HEK293 (cell line): ENCODE results near the gene WAS.

Experiments used
- HOXA7 ChIP-seq: sonication (generic); formaldehyde crosslinking; IDR thresholded peaks from 2 replicates; pipeline ENCODE4 v1.8.1; 2022; ENCODE audit warnings: missing genetic modification reagents, borderline replicate concordance
- IKZF3 ChIP-seq: fragments of 450-650 bp; IDR thresholded peaks from 2 replicates; pipeline ENCODE4 v1.5.0; 2018; ENCODE audit warnings: missing biosample characterization, mild to moderate bottlenecking, missing genetic modification characterization, moderate library complexity
- OSR2 ChIP-seq: fragments of 450-650 bp; formaldehyde crosslinking; IDR thresholded peaks from 2 replicates; pipeline ENCODE4 v1.5.1; 2016; ENCODE audit warnings: missing biosample characterization, missing genetic modification characterization
- PRDM1 ChIP-seq: fragments of 450-650 bp; formaldehyde crosslinking; IDR thresholded peaks from 2 replicates; pipeline ENCODE4; 2016; ENCODE audit warnings: missing biosample characterization, missing genetic modification characterization
- TCF7L2 ChIP-seq: IDR thresholded peaks from 2 replicates; pipeline ENCODE4 v1.6.1; 2011; ENCODE audit warnings: low read depth, mild to moderate bottlenecking, inconsistent platforms, low read length, moderate library complexity, borderline replicate concordance
- YY1 ChIP-seq: fragments of 450-650 bp; formaldehyde crosslinking; IDR thresholded peaks from 2 replicates; pipeline ENCODE4 v1.5.1; 2018; ENCODE audit warnings: missing biosample characterization, missing genetic modification characterization
- ZEB2 ChIP-seq: fragments of 450-650 bp; formaldehyde crosslinking; IDR thresholded peaks from 2 replicates; pipeline ENCODE4 v1.5.1; 2016; ENCODE audit warnings: missing biosample characterization, missing genetic modification characterization
- ZFP37 ChIP-seq: fragments of 450-650 bp; formaldehyde crosslinking; IDR thresholded peaks from 2 replicates; pipeline ENCODE4 v1.5.1; 2016; ENCODE audit warnings: missing biosample characterization, missing genetic modification characterization
- ZNF140 ChIP-seq: fragments of 450-650 bp; formaldehyde crosslinking; IDR thresholded peaks from 2 replicates; pipeline ENCODE4 v1.5.1; 2016; ENCODE audit warnings: missing biosample characterization, missing genetic modification characterization
- ZNF155 ChIP-seq: fragments of 450-650 bp; formaldehyde crosslinking; IDR thresholded peaks from 2 replicates; pipeline ENCODE4 v1.5.1; 2016; ENCODE audit warnings: missing biosample characterization, missing genetic modification characterization
- ZNF16 ChIP-seq: fragments of 450-650 bp; formaldehyde crosslinking; IDR thresholded peaks from 2 replicates; pipeline ENCODE4 v1.5.1; 2016; ENCODE audit warnings: low read depth, missing biosample characterization, missing genetic modification characterization
- ZNF23 ChIP-seq: fragments of 450-650 bp; formaldehyde crosslinking; IDR thresholded peaks from 2 replicates; pipeline ENCODE4 v1.5.1; 2016; ENCODE audit warnings: missing biosample characterization, missing genetic modification characterization, borderline replicate concordance
- ZNF248 ChIP-seq: fragments of 450-650 bp; formaldehyde crosslinking; IDR thresholded peaks from 2 replicates; pipeline ENCODE4 v1.5.1; 2017; ENCODE audit warnings: missing biosample characterization, missing genetic modification characterization
- ZNF324 ChIP-seq: fragments of 450-650 bp; formaldehyde crosslinking; IDR thresholded peaks from 2 replicates; pipeline ENCODE4 v1.5.1; 2016; ENCODE audit warnings: missing biosample characterization, missing genetic modification characterization
- ZNF404 ChIP-seq: fragments of 450-650 bp; formaldehyde crosslinking; IDR thresholded peaks from 2 replicates; pipeline ENCODE4 v1.5.1; 2017; ENCODE audit warnings: missing biosample characterization, missing genetic modification characterization
- ZNF416 ChIP-seq: fragments of 450-650 bp; formaldehyde crosslinking; IDR thresholded peaks from 2 replicates; pipeline ENCODE4 v1.5.1; 2016; ENCODE audit warnings: missing biosample characterization, missing genetic modification characterization
- ZNF48 ChIP-seq: fragments of 450-650 bp; formaldehyde crosslinking; IDR thresholded peaks from 2 replicates; pipeline ENCODE4 v1.5.1; 2016; ENCODE audit warnings: missing biosample characterization, missing genetic modification characterization
- ZNF501 ChIP-seq: fragments of 450-650 bp; formaldehyde crosslinking; IDR thresholded peaks from 2 replicates; pipeline ENCODE4 v1.5.1; 2016; ENCODE audit warnings: missing biosample characterization, missing genetic modification characterization
- ZNF521 ChIP-seq: fragments of 450-650 bp; formaldehyde crosslinking; IDR thresholded peaks from 2 replicates; pipeline ENCODE4 v1.5.1; 2017; ENCODE audit warnings: missing biosample characterization, mild to moderate bottlenecking, missing genetic modification characterization
- ZNF548 ChIP-seq: fragments of 450-650 bp; formaldehyde crosslinking; IDR thresholded peaks from 2 replicates; pipeline ENCODE4 v1.5.1; 2016; ENCODE audit warnings: missing biosample characterization, missing genetic modification characterization
- ZNF654 ChIP-seq: fragments of 450-650 bp; formaldehyde crosslinking; IDR thresholded peaks from 2 replicates; pipeline ENCODE4 v1.5.1; 2016; ENCODE audit warnings: low read depth, missing biosample characterization, missing genetic modification characterization
- ZNF658 ChIP-seq: fragments of 450-650 bp; formaldehyde crosslinking; IDR thresholded peaks from 2 replicates; pipeline ENCODE4; 2016; ENCODE audit warnings: missing biosample characterization, missing genetic modification characterization
- ZNF664 ChIP-seq: fragments of 450-650 bp; formaldehyde crosslinking; IDR thresholded peaks from 2 replicates; pipeline ENCODE4 v1.5.1; 2016; ENCODE audit warnings: missing biosample characterization, missing genetic modification characterization
- ZNF670 ChIP-seq: fragments of 450-650 bp; formaldehyde crosslinking; IDR thresholded peaks from 2 replicates; pipeline ENCODE4 v1.5.1; 2016; ENCODE audit warnings: missing biosample characterization, missing genetic modification characterization, low read depth
- ZNF776 ChIP-seq: fragments of 450-650 bp; formaldehyde crosslinking; IDR thresholded peaks from 2 replicates; pipeline ENCODE4 v1.5.0; 2017; ENCODE audit warnings: missing biosample characterization, missing genetic modification characterization, borderline replicate concordance
- TF ChIP-seq, protein P1 (sequence below): fragments of 450-650 bp; formaldehyde crosslinking; IDR thresholded peaks from 2 replicates; pipeline ENCODE4 v1.5.1; 2016; ENCODE audit warnings: missing biosample characterization, missing genetic modification characterization, borderline replicate concordance
- TF ChIP-seq, protein P2 (sequence below): fragments of 450-650 bp; formaldehyde crosslinking; IDR thresholded peaks from 2 replicates; pipeline ENCODE4 v1.5.1; 2016; ENCODE audit warnings: missing biosample characterization, missing genetic modification characterization, low read depth
- TF ChIP-seq, protein P3 (sequence below): fragments of 450-650 bp; formaldehyde crosslinking; IDR thresholded peaks from 2 replicates; pipeline ENCODE4 v1.5.1; 2016; ENCODE audit warnings: missing biosample characterization, missing genetic modification characterization
- TF ChIP-seq, protein P4 (sequence below): fragments of 450-650 bp; formaldehyde crosslinking; optimal IDR thresholded peaks from 2 replicates; pipeline ENCODE3; 2016; ENCODE audit warnings: missing biosample characterization, mild to moderate bottlenecking, missing genetic modification characterization
- TF ChIP-seq, protein P5 (sequence below): fragments of 450-650 bp; IDR thresholded peaks from 2 replicates; pipeline ENCODE4 v1.5.1; 2018; ENCODE audit warnings: missing biosample characterization, missing genetic modification characterization
- TF ChIP-seq, protein P6 (sequence below): fragments of 450-650 bp; formaldehyde crosslinking; IDR thresholded peaks from 2 replicates; pipeline ENCODE4 v1.5.1; 2017; ENCODE audit warnings: missing biosample characterization, missing genetic modification characterization

Gene WAS

DNA sequence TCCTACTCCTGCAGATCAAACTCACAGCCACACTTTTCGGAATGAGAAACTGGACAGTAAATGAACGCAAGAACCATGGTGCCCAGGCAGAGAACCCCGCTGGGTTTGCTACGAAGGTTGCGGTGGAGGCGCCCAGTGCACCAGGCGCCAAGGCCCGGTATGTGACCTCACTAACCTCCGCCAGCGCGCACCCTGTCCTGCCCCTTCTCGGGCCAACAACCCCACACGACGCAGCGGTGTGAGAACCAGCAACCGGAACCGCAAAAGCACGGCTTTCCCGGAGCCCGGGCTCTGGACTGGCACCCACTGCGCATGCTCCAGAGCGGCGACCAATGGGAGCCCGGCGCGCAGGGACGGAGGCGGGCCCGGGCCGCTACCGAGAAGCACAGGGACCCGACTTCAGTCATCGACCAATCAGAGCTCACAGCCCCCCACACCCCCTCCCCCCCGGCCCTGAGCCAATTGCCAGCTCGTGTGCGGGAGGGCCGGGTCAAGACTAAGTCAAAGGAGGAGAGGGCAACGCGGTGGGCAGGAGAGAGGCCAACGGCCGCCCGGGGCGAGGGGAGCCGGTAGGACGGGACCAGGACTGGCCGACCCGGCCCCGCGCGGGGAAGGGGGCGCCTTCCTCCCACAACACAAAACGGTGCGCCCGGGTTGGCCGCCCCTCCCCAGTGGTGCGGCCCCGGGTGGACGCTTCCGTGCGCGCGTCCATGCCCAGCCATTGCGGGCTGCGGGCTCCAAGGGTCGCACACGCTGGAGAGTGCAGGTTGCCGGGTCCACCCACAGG, 7.3 kb upstream of the WAS start (continued):
- TF ChIP-seq, protein P1, sequence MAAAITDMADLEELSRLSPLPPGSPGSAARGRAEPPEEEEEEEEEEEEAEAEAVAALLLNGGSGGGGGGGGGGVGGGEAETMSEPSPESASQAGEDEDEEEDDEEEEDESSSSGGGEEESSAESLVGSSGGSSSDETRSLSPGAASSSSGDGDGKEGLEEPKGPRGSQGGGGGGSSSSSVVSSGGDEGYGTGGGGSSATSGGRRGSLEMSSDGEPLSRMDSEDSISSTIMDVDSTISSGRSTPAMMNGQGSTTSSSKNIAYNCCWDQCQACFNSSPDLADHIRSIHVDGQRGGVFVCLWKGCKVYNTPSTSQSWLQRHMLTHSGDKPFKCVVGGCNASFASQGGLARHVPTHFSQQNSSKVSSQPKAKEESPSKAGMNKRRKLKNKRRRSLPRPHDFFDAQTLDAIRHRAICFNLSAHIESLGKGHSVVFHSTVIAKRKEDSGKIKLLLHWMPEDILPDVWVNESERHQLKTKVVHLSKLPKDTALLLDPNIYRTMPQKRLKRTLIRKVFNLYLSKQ (tag by site-specific recombination): no peak
- no peak for TF ChIP-seq ZNF155
- no peak for TF ChIP-seq ZNF548 (tag by site-specific recombination)
- TF ChIP-seq, protein P2, sequence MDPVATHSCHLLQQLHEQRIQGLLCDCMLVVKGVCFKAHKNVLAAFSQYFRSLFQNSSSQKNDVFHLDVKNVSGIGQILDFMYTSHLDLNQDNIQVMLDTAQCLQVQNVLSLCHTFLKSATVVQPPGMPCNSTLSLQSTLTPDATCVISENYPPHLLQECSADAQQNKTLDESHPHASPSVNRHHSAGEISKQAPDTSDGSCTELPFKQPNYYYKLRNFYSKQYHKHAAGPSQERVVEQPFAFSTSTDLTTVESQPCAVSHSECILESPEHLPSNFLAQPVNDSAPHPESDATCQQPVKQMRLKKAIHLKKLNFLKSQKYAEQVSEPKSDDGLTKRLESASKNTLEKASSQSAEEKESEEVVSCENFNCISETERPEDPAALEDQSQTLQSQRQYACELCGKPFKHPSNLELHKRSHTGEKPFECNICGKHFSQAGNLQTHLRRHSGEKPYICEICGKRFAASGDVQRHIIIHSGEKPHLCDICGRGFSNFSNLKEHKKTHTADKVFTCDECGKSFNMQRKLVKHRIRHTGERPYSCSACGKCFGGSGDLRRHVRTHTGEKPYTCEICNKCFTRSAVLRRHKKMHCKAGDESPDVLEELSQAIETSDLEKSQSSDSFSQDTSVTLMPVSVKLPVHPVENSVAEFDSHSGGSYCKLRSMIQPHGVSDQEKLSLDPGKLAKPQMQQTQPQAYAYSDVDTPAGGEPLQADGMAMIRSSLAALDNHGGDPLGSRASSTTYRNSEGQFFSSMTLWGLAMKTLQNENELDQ: no peak
- no peak for TF ChIP-seq PRDM1 (tag by site-specific recombination)
- TF ChIP-seq ZEB2: peak; percentile 74
- no peak for TF ChIP-seq ZNF670 (tag by site-specific recombination)
- TF ChIP-seq, protein P3, sequence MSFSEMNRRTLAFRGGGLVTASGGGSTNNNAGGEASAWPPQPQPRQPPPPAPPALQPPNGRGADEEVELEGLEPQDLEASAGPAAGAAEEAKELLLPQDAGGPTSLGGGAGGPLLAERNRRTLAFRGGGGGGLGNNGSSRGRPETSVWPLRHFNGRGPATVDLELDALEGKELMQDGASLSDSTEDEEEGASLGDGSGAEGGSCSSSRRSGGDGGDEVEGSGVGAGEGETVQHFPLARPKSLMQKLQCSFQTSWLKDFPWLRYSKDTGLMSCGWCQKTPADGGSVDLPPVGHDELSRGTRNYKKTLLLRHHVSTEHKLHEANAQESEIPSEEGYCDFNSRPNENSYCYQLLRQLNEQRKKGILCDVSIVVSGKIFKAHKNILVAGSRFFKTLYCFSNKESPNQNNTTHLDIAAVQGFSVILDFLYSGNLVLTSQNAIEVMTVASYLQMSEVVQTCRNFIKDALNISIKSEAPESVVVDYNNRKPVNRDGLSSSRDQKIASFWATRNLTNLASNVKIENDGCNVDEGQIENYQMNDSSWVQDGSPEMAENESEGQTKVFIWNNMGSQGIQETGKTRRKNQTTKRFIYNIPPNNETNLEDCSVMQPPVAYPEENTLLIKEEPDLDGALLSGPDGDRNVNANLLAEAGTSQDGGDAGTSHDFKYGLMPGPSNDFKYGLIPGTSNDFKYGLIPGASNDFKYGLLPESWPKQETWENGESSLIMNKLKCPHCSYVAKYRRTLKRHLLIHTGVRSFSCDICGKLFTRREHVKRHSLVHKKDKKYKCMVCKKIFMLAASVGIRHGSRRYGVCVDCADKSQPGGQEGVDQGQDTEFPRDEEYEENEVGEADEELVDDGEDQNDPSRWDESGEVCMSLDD (tag by site-specific recombination): no peak
- TF ChIP-seq ZNF16 (tag by site-specific recombination): no peak
- no peak for TF ChIP-seq TCF7L2
- TF ChIP-seq, protein P4, sequence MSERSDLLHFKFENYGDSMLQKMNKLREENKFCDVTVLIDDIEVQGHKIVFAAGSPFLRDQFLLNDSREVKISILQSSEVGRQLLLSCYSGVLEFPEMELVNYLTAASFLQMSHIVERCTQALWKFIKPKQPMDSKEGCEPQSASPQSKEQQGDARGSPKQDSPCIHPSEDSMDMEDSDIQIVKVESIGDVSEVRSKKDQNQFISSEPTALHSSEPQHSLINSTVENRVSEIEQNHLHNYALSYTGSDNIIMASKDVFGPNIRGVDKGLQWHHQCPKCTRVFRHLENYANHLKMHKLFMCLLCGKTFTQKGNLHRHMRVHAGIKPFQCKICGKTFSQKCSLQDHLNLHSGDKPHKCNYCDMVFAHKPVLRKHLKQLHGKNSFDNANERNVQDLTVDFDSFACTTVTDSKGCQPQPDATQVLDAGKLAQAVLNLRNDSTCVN (tag by site-specific recombination): peak; percentile 71
- no peak for TF ChIP-seq ZNF23 (tag by site-specific recombination)
- TF ChIP-seq ZNF324 (tag by site-specific recombination): no peak
- TF ChIP-seq ZNF501 (tag by site-specific recombination): 0 out of 2 replicates have a peak, but pooled peaks have one; percentile 38
- TF ChIP-seq ZNF654 (tag by site-specific recombination): no peak
- no peak for TF ChIP-seq ZNF658
- no peak for TF ChIP-seq ZNF248
- TF ChIP-seq, protein P5, sequence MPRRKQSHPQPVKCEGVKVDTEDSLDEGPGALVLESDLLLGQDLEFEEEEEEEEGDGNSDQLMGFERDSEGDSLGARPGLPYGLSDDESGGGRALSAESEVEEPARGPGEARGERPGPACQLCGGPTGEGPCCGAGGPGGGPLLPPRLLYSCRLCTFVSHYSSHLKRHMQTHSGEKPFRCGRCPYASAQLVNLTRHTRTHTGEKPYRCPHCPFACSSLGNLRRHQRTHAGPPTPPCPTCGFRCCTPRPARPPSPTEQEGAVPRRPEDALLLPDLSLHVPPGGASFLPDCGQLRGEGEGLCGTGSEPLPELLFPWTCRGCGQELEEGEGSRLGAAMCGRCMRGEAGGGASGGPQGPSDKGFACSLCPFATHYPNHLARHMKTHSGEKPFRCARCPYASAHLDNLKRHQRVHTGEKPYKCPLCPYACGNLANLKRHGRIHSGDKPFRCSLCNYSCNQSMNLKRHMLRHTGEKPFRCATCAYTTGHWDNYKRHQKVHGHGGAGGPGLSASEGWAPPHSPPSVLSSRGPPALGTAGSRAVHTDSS (tag by site-specific recombination): no peak; the same call in 1 of the 2 replicates
- no peak for TF ChIP-seq ZNF48
- no peak for TF ChIP-seq ZNF140 (tag by site-specific recombination)
- TF ChIP-seq ZNF416 (tag by site-specific recombination): no peak
- no peak for TF ChIP-seq OSR2 (tag by site-specific recombination)
- TF ChIP-seq, protein P6, sequence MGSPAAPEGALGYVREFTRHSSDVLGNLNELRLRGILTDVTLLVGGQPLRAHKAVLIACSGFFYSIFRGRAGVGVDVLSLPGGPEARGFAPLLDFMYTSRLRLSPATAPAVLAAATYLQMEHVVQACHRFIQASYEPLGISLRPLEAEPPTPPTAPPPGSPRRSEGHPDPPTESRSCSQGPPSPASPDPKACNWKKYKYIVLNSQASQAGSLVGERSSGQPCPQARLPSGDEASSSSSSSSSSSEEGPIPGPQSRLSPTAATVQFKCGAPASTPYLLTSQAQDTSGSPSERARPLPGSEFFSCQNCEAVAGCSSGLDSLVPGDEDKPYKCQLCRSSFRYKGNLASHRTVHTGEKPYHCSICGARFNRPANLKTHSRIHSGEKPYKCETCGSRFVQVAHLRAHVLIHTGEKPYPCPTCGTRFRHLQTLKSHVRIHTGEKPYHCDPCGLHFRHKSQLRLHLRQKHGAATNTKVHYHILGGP (tag by site-specific recombination): no peak
- TF ChIP-seq ZNF521 (tag by site-specific recombination): no peak
- 0 out of 2 replicates have a peak, but pooled peaks have one; percentile 46 for TF ChIP-seq YY1
- TF ChIP-seq ZNF664: no peak
- TF ChIP-seq ZNF404 (tag by site-specific recombination): no peak
- TF ChIP-seq ZFP37 (tag by site-specific recombination): no peak
- TF ChIP-seq HOXA7: no peak
- no peak for TF ChIP-seq ZNF776
- no peak for TF ChIP-seq IKZF3
